Right lobe of liver (tissue), 4 donors: ENCODE results near the gene MOB3B.
"Not testable (repeated sequence)": the region's sequence is repeated elsewhere in the genome, so short reads cannot be mapped to it uniquely, and the experiment has no call there.

Experiments used
- CTCF ChIP-seq, 4 donors: fragments of 200-600 bp in 3 of 4; fragments of 450-650 bp in 1 of 4; IDR thresholded peaks; one replicate each; pipeline versions ENCODE4 v1.5.1 to v1.8.0; 2016 to 2022; ENCODE audit warnings: antibody characterized with exemption in 4 of 4, mild to moderate bottlenecking in 2 of 4
- POLR2A ChIP-seq: fragments of 450-650 bp; IDR thresholded peaks from one replicate; pipeline ENCODE4 v1.6.1; 2017; ENCODE audit warnings: antibody characterized with exemption, mild to moderate bottlenecking
- donor health status: DM: no; HTN: no; CAD: no.
- donor health status: DM: no; HTN: no; CAD: no.
- donor health status: DM: no; HTN: yes; CAD: no.

- TF ChIP-seq CTCF (IDR thresholded peaks at IDR 0.05); POLR2A: not testable (repeated sequence)
Observed at GRCh38 chr9:27448356-27448755, 81.3 kb downstream of the MOB3B start.
